Stimulated activated CD4-positive, alpha-beta T cell treated with anti-CD3 and anti-CD28 coated beads, TNF-alpha, amount 100 ng/mL, for 1 hour (primary cell): ENCODE results near the gene LDHB.
"Not testable (repeated sequence)": the region's sequence is repeated elsewhere in the genome, so short reads cannot be mapped to it uniquely, and the experiment has no call there.

Source experiments
- DNase-seq, 3 donors: peaks; one replicate each; pipeline ENCODE4 v3.0.0-alpha.2; 2020; ENCODE audit warnings: low read depth in 3 of 3, low spot score in 1 of 3

Gene LDHB

DNA sequence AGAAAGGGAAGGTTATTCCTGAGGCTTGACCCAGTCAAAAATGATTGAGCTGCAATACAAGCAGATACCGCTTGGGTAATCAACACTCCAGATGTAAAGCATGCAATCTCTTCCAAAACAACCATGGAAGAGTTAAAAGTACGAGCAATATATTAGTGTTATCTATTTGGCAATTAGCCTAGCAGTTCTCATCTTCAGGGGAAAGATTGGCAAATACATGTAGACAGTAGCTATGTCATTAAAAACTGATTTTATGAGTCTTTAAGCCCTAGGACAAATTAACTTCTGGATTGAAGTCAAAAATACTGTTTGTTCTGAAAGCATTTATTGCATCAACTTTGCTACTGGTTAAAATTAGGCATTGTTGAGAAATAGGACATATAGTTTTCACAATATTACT lies 43.7 kb downstream of the LDHB start:
- no peak for DNase-seq

DNA sequence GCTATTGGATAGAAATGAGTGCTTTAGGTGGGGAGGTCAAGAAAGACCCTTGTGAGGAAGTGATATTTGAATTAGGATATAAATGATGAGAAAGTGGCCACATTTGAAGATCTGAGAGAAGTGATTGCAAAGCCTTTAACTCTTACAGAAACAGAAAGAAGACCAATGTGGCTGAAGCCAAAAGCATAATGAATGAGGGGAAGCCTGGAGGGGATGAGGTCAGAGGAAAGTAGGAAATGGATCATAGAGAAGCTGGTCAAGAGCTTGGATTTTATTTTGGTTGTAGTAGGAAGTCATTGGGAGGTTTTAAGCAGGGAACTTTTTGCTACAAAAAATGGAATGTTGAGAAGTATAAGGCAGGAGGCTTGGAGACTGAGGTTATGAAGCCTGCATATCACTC lies 49.4 kb downstream of the LDHB start:
- DNase-seq = no peak

DNA sequence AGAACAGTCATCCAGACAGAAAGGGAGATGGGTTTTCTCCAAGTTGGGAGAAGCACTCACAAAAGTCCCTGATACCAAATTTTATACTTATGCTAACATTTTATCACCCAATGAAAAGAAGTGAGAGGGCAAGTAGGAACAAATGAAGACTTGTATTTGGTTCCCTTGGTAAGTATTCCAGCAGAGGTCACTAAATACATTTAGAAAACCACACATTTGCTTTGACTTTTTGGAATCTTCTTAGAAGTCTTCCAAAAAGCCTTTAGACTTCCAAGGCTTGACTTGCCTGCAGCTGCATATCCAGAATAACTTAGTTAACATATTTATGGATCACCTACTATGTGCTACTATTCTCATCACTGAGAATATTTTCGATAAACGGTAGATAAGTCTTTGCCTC lies 49.9 kb downstream of the LDHB start:
- DNase-seq = no peak

DNA sequence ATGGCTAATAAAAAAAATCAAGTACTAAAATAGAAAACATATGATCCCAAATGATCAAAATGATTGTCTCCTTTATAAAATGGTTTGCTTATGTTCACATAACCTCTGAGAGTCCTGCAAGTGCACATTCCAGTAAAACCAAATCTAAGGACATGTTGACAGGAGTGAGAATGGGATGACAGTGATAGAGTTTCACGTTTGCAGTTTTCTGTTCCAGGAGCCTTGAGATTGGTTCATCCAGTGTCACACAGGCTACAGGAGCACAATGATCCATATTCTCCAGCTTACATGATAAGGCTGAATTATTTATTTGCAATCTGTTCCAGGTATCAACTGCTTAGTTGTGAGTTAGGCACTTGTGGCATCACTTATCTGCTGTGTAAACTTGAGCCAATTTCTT lies 51.5 kb downstream of the LDHB start:
- no peak for DNase-seq

DNA sequence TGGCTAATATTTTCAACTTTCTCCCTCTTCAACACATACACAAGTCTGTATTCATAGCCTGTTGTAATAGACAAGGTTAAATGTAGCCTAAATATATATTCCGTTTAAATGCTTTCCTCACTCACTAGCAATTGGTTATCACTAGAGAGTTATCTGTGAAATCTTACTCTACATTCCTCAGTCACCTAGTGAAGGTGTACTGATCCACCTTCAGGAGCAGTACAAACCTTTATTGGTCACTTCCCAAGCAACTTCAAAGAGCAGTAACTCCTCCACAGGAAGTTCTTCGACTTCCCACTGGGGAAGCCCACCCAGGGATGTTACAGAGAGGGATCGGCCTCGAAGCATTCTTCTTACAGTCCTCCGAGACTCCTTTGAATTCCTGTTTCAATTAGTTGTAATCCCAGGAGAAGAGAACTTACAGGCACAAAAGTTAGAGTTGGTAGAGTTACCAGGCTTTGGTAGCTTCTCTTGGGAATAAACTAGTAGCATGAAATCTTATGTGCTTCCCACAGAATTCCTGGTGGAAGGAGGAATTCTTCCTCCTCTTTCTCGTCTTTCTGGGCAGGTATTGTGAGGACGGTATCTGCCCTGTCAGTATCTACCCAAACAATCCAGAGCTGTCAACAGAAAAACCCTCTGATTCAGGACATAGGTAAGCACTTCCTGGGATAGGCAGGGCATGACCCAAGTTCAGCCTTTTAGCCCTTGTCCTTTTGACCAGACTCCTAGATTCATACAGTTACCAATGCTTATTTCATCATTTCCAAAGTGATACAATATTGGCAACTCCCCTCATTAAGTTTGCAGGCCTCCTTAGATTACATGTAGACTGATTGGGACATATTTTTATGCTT lies 53.2 kb downstream of the LDHB start, which contains the start of gene GYS2:
Gene GYS2, minus strand, starts transcription at position 603 of the 857 bp plus-strand sequence. Its CDS starts 255 bp downstream, at position 348.
- no peak for DNase-seq

DNA sequence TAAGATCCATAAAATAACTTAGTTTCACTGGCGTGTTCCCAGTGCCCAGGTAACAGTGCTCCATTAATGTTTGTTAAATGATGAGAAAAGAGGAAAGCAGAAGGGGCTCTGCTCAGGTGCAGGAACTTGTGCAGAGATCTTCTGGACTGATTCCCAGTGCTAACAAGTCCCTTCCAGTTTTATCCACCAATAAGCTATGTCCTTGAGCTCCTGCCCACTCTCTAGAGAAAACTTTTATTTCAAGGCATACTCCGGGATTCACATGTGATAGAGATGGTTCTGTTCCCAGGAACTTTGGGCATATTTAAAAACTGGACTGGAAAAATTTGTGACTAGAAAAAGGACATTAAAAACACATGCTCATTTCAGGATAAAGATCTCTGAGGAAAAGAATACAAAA lies 54.9 kb downstream of the LDHB start:
- DNase-seq = no peak

DNA sequence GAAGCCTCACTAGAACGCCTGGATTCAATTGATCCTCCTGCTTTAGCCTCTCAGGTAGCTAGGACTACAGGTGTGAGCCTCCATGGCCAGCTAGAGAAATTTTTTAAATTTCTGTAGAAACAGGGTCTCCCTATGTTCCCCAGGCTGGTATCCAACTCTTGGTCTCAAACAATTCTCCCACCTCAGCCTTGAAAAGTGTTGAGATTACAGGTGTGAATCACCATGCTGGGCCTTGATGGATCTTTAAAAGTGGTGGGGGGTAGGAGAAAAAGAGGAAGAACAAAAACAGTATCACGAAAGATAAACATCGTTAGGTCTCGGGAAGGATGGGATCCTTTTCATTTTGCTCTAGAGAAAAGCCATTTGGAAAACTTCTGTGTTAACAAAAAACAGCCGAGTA lies 57.4 kb downstream of the LDHB start:
- DNase-seq = no peak

DNA sequence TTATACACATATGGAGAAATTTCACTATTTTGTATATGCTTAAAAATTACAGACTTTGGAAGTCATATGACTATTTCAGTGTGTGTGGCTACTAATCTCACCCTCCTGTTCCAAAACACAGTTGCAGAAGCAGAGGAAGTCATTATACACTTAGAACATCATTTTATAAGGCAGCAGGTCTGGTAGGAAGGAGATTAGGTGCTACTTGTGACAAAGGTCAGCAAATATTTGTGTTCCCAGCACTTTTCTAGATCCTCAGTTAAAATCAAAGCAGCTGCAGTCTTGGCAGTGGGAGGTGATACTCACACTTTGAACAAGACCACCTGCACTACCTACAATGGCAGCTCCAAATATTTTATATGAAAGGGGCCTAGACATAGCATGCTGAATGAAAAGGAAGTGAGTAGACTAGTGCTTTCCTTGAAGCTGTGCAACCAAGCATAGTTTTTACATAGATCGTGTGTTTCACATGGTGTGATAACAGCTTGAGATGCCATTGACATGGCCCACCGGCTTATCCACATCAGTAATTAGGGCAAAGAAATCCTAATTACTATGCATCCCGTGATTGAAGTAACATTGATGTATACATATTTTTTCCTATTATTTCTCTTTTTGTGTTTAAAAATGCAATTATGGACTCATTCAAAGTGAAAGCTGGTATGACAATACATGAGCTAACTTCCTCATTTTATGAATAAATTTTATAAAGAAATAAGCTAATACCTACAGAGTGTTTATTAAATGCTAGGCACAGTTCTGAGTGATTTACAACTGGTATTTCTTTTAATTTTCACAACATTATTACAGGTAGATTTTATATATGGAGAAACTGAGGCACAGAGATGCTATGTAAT lies 58.3 kb downstream of the LDHB start:
- no peak for DNase-seq

DNA sequence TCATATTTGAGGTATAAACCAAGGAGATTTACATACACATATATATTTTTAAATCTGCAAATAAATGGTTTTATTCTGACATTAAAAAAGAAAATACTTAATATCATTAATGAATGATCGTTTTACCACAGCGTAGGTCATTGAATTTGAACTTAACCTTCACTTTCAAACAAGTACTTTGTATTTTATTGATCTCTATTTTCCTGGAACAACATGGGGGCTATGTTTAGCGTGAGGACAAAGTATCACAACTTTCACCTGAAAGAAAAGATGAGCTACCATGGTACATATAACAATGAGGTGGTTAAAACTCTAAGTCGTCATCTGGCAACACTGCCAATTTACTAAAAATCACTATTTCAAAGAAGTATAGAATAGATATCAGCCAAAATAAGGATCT lies 59.0 kb downstream of the LDHB start:
- DNase-seq = no peak

DNA sequence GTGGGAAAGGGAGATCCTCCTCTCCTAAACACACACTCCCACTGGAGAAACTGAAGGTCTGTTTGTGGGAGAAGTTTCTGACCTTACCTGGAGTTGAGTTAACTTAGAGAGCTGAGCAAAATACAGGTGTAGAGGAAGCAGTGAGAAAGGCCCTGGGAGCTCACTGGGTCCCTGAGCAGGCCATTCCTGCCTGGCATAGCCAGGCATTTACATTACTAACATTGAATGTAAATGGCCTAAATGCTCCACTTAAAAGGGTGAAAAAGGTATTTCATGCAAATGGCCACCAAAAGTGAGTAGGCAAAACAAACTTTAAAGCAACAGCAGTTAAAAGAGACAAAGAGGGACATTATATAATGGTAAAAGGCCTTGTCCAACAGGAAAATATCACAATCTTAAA lies 62.3 kb downstream of the LDHB start:
- not testable (repeated sequence) for DNase-seq

DNA sequence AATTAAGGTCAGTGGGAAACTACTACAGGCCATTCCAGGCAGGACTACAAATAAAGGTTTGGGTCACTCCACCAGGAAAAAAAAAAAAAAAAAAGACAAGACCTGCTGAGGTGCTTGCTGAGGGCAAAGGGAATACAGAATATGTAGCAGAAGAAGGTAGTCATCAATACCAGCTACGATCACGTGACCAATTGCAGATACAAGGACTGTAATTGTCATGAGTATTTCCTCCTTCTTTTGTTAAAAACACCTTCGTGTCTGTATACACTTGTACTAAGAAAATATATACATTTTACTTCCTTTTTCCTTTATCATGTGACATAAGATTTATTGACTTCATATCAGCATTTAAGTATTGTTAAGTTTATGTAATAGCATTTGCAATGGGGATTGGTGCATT lies 72.2 kb downstream of the LDHB start:
- DNase-seq = no peak
